Measurements from ENCODE around the gene TMTC2. TPM values are rescaled to one million over a fixed set of nuclear protein-coding genes. Genes with fewer than 3 reads are reported as not detected.

Gene TMTC2
- total and polyA plus RNA-seq, 10 of the 15 experiments (the other 5 are each of a cell fraction or from before 2014, with no cell fraction given) = 0.14 to 9.7 (median 1.2) TPM

DNA sequence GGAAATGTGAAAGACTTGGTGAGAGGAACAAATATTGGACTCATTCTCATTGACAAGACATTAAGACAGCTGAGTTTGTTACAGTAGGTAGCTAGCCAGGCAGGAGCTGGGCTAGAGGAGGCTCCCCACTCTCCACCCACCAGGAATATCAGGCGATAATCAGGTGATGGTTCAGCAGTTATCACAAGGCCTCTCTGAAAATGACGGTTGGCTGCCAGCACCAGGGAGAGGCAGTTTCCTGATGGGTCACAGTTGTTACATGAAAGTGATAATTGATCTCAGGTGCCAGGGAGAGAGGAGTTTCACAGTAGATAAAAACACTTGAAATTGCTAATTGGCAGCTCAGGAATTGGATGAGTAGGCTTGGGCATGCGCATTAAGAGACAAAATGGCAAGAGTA, 116.5 kb downstream of the TMTC2 start:
- FAIRE-seq (no peak), ATAC-seq (no peak), DNase-seq (ENCODE audit: low read depth, low spot score) (no peak)
- Histone ChIP-seq H4K20me1 (ENCODE audit: control insufficient read depth, insufficient read depth) (no peaks in the 10 kb centered on the region), H3K4me1 (ENCODE audit: control insufficient read depth, insufficient read depth, low read length) (no peaks in the 10 kb centered on the region), H3K4me2 (ENCODE audit: control insufficient read depth, insufficient read depth) (no peak overlapping the region), H3K27me3 (replicated peaks in 1 of 2; ENCODE audit: control insufficient read depth in 2 of 2, insufficient read depth in 2 of 2, low read length in 1 of 2) (no peaks in the 10 kb centered on the region), H3K9me3 (replicated peaks; ENCODE audit: control insufficient read depth, insufficient read depth, low read length) (no peaks in the 10 kb centered on the region; the same call in 2 of the 3 replicates), H3K27ac (ENCODE audit: control insufficient read depth, insufficient read depth) (no peak overlapping the region), H3K9ac (ENCODE audit: control insufficient read depth, insufficient read depth, low read length) (no peak overlapping the region), H3K4me3 (no peak overlapping the region), H3K36me3 (ENCODE audit: control insufficient read depth in 2 of 2, insufficient read depth in 2 of 2, low read length in 1 of 2) (no peaks in the 10 kb centered on the region), H2AFZ (ENCODE audit: control insufficient read depth, low read depth, low read length) (no peak overlapping the region), H3K79me2 (ENCODE audit: control insufficient read depth, insufficient read depth, low read length) (no peaks in the 10 kb centered on the region)
- ChIA-PET SMC1A (ENCODE audit: uncharacterized antibody, unreplicated experiment) (no interaction called here), POLR2A (no interaction called here), CTCF (no interaction called here), RAD21 (ENCODE audit: unreplicated experiment) (no interaction called here)
- 98% methylated on average over 3 of the region's 3 CpGs for WGBS (ENCODE audit: insufficient coverage, insufficient replicate concordance, low lambda C conversion rate, missing lambda C conversion rate)
- in situ Hi-C loops (cut with MboI) (no loop called here), intact Hi-C loops (cut with micrococcal nuclease; ENCODE audit: unreplicated experiment) (no loop called here)
- BruUV-seq (replicated peaks) = no TSS peak
- TF ChIP-seq, protein P1, sequence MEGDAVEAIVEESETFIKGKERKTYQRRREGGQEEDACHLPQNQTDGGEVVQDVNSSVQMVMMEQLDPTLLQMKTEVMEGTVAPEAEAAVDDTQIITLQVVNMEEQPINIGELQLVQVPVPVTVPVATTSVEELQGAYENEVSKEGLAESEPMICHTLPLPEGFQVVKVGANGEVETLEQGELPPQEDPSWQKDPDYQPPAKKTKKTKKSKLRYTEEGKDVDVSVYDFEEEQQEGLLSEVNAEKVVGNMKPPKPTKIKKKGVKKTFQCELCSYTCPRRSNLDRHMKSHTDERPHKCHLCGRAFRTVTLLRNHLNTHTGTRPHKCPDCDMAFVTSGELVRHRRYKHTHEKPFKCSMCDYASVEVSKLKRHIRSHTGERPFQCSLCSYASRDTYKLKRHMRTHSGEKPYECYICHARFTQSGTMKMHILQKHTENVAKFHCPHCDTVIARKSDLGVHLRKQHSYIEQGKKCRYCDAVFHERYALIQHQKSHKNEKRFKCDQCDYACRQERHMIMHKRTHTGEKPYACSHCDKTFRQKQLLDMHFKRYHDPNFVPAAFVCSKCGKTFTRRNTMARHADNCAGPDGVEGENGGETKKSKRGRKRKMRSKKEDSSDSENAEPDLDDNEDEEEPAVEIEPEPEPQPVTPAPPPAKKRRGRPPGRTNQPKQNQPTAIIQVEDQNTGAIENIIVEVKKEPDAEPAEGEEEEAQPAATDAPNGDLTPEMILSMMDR (IDR thresholded peaks at IDR 0.05 in 2 of 3, conservative IDR thresholded peaks at IDR 0.05 in 1 of 3; ENCODE audit: control insufficient read depth in 2 of 3, extremely low read depth in 1 of 3, insufficient read depth in 1 of 3, low read depth in 3 of 3, low read length in 3 of 3) = no peak
- TF ChIP-seq IRF4 (IDR thresholded peaks at IDR 0.05; ENCODE audit: low read depth, low read length) (no peak), JUND (IDR thresholded peaks at IDR 0.05; ENCODE audit: low read depth, low read length) (no peak), MTA2 (IDR thresholded peaks at IDR 0.05; ENCODE audit: low read depth) (no peak), KDM1A (IDR thresholded peaks at IDR 0.05; ENCODE audit: borderline replicate concordance) (no peak), BACH1 (IDR thresholded peaks at IDR 0.05; ENCODE audit: borderline replicate concordance) (no peak), MEF2B (IDR thresholded peaks at IDR 0.05; ENCODE audit: partially characterized antibody, poor library complexity, severe bottlenecking) (no peak), NFYB (IDR thresholded peaks at IDR 0.05; ENCODE audit: insufficient read depth, low read depth, low read length) (no peak), PAX5 (IDR thresholded peaks at IDR 0.05; ENCODE audit: borderline replicate concordance, low read depth, low read length) (no peak), SRF (IDR thresholded peaks at IDR 0.05; ENCODE audit: low read depth in 2 of 2, low read length in 2 of 2) (no peak), RB1 (IDR thresholded peaks at IDR 0.05; ENCODE audit: borderline replicate concordance) (no peak), FOXK2 (IDR thresholded peaks at IDR 0.05) (no peak), ASH2L (IDR thresholded peaks at IDR 0.05; ENCODE audit: borderline replicate concordance, low read depth) (no peak), RCOR1 (conservative IDR thresholded peaks at IDR 0.05; ENCODE audit: low read depth, low read length) (no peak), SREBF1 (IDR thresholded peaks at IDR 0.05; ENCODE audit: low read length) (no peak)
- TF ChIP-seq, protein P2, sequence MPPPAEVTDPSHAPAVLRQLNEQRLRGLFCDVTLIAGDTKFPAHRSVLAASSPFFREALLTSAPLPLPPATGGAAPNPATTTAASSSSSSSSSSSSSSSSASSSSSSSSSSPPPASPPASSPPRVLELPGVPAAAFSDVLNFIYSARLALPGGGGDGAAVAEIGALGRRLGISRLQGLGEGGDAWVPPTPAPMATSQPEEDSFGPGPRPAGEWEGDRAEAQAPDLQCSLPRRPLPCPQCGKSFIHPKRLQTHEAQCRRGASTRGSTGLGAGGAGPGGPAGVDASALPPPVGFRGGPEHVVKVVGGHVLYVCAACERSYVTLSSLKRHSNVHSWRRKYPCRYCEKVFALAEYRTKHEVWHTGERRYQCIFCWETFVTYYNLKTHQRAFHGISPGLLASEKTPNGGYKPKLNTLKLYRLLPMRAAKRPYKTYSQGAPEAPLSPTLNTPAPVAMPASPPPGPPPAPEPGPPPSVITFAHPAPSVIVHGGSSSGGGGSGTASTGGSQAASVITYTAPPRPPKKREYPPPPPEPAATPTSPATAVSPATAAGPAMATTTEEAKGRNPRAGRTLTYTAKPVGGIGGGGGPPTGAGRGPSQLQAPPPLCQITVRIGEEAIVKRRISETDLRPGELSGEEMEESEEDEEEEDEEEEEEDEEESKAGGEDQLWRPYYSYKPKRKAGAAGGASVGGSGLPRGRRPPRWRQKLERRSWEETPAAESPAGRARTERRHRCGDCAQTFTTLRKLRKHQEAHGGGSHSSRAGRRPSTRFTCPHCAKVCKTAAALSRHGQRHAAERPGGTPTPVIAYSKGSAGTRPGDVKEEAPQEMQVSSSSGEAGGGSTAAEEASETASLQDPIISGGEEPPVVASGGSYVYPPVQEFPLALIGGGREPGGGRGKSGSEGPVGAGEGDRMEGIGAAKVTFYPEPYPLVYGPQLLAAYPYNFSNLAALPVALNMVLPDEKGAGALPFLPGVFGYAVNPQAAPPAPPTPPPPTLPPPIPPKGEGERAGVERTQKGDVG (CRISPR knock-in tag; IDR thresholded peaks at IDR 0.05) = no peak
- TF ChIP-seq, protein P3, sequence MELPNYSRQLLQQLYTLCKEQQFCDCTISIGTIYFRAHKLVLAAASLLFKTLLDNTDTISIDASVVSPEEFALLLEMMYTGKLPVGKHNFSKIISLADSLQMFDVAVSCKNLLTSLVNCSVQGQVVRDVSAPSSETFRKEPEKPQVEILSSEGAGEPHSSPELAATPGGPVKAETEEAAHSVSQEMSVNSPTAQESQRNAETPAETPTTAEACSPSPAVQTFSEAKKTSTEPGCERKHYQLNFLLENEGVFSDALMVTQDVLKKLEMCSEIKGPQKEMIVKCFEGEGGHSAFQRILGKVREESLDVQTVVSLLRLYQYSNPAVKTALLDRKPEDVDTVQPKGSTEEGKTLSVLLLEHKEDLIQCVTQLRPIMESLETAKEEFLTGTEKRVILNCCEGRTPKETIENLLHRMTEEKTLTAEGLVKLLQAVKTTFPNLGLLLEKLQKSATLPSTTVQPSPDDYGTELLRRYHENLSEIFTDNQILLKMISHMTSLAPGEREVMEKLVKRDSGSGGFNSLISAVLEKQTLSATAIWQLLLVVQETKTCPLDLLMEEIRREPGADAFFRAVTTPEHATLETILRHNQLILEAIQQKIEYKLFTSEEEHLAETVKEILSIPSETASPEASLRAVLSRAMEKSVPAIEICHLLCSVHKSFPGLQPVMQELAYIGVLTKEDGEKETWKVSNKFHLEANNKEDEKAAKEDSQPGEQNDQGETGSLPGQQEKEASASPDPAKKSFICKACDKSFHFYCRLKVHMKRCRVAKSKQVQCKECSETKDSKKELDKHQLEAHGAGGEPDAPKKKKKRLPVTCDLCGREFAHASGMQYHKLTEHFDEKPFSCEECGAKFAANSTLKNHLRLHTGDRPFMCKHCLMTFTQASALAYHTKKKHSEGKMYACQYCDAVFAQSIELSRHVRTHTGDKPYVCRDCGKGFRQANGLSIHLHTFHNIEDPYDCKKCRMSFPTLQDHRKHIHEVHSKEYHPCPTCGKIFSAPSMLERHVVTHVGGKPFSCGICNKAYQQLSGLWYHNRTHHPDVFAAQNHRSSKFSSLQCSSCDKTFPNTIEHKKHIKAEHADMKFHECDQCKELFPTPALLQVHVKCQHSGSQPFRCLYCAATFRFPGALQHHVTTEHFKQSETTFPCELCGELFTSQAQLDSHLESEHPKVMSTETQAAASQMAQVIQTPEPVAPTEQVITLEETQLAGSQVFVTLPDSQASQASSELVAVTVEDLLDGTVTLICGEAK (IDR thresholded peaks at IDR 0.05; ENCODE audit: borderline replicate concordance) = no peak

Measured in GM12878 (cell line).